Neural cell (in vitro differentiated cells): Measurements from ENCODE around the gene MBD4. TPM values are rescaled to one million over a fixed set of nuclear protein-coding genes. Genes with fewer than 3 reads are reported as not detected.

Experiments
- H2AFZ ChIP-seq: fragments of 200-600, 300-800 bp; sonication (generic), shearing (Covaris generic); 2 replicates; pipeline ENCODE4 v1.6.0; 2014; ENCODE audit warnings: low read depth, mild to moderate bottlenecking, antibody characterized with exemption, low read length, moderate library complexity
- H3F3A ChIP-seq: fragments of 200-600 bp; shearing (Covaris generic); 2 replicates; pipeline ENCODE4 v1.6.1; 2016; ENCODE audit warnings: mild to moderate bottlenecking, moderate library complexity, mixed read lengths, antibody characterized with exemption, low read length; ENCODE audit not compliant: insufficient read depth, poor library complexity, severe bottlenecking
- H3K27ac ChIP-seq: fragments of 200-600, 300-800 bp; sonication (generic), shearing (Covaris generic); 2 replicates; pipeline ENCODE4 v1.5.1; 2014; ENCODE audit warnings: mild to moderate bottlenecking, low read length, moderate library complexity
- H3K27me3 ChIP-seq: fragments of 300-800, 200-600 bp; sonication (generic), shearing (Covaris generic); 2 replicates; pipeline ENCODE4 v1.6.0; 2014; ENCODE audit warnings: mild to moderate bottlenecking, low read depth, low read length, moderate library complexity; ENCODE audit not compliant: insufficient read depth
- H3K36me3 ChIP-seq: fragments of 300-800, 200-600 bp; sonication (generic), shearing (Covaris generic); 2 replicates; pipeline ENCODE4 v1.5.1; 2014; ENCODE audit warnings: mild to moderate bottlenecking, antibody characterized with exemption, low read length, moderate library complexity; ENCODE audit not compliant: insufficient read depth
- H3K4me2 ChIP-seq: fragments of 300-800, 200-600 bp; sonication (generic), shearing (Covaris generic); 2 replicates; pipeline ENCODE4 v1.6.0; 2014; ENCODE audit warnings: mild to moderate bottlenecking, low read length
- H3K4me3 ChIP-seq: fragments of 300-800, 200-600 bp; sonication (generic), shearing (Covaris generic); 2 replicates; pipeline ENCODE4 v1.5.1; 2014; ENCODE audit warnings: mild to moderate bottlenecking, low read length, moderate library complexity
- H3K79me2 ChIP-seq: fragments of 200-600 bp; shearing (Covaris generic); replicated peaks from 2 replicates; pipeline ENCODE4 v1.6.0; 2014; ENCODE audit warnings: mild to moderate bottlenecking, low read length, moderate library complexity; ENCODE audit not compliant: insufficient read depth
- H3K9ac ChIP-seq: fragments of 300-800, 200-600 bp; sonication (generic), shearing (Covaris generic); 2 replicates; pipeline ENCODE4 v1.6.1; 2016; ENCODE audit warnings: mild to moderate bottlenecking, low read length, mixed read lengths
- H3K9me2 ChIP-seq: fragments of 200-600 bp; shearing (Covaris generic); 2 replicates; pipeline ENCODE4 v1.6.1; 2016; ENCODE audit warnings: mild to moderate bottlenecking, low read length, mixed read lengths; ENCODE audit not compliant: insufficient read depth
- H3K9me3 ChIP-seq: fragments of 200-600, 300-800 bp; sonication (generic), shearing (Covaris generic); 2 replicates; pipeline ENCODE4 v1.6.1; 2016; ENCODE audit warnings: mild to moderate bottlenecking, mixed run types, low read length, moderate library complexity, mixed read lengths
- H4K20me1 ChIP-seq: fragments of 200-600 bp; shearing (Covaris generic); 2 replicates; pipeline ENCODE4 v1.6.1; 2016; ENCODE audit warnings: mild to moderate bottlenecking, mixed run types; ENCODE audit not compliant: insufficient read depth
- EP300 ChIP-seq: fragments of 450-650 bp; conservative IDR thresholded peaks from 2 replicates; pipeline ENCODE4 v1.6.1; 2014; ENCODE audit warnings: antibody characterized with exemption, mild to moderate bottlenecking, moderate library complexity; ENCODE audit not compliant: poor library complexity, severe bottlenecking
- EZH2 ChIP-seq: fragments of 200-600, 300-800 bp; shearing (Covaris generic), sonication (generic); IDR thresholded peaks from 2 replicates; pipeline ENCODE4 v1.6.1; 2014; ENCODE audit warnings: antibody characterized with exemption, low read length, borderline replicate concordance, mild to moderate bottlenecking; ENCODE audit not compliant: insufficient read depth, poor library complexity, severe bottlenecking
- MXI1 ChIP-seq: fragments of 450-650 bp; conservative IDR thresholded peaks from 2 replicates; pipeline ENCODE4 v1.6.1; 2014; ENCODE audit warnings: antibody characterized with exemption, mild to moderate bottlenecking; ENCODE audit not compliant: poor library complexity, severe bottlenecking
- POLR2AphosphoS5 ChIP-seq: IDR thresholded peaks from 2 replicates; pipeline ENCODE4 v1.6.1; 2012
- RAD21 ChIP-seq: fragments of 450-650 bp; conservative IDR thresholded peaks from 2 replicates; pipeline ENCODE4 v1.6.1; 2014; ENCODE audit warnings: antibody characterized with exemption, mild to moderate bottlenecking, moderate library complexity
- SMC3 ChIP-seq: fragments of 450-650 bp; conservative IDR thresholded peaks from 2 replicates; pipeline ENCODE4 v1.6.1; 2014; ENCODE audit warnings: antibody characterized with exemption, mild to moderate bottlenecking, moderate library complexity; ENCODE audit not compliant: poor library complexity
- TAF1 ChIP-seq: IDR thresholded peaks from 2 replicates; pipeline ENCODE4 v1.6.1; 2012; ENCODE audit warnings: low read depth
- polyA plus RNA-seq: library from polyadenylated mRNA; depleted of rRNA; stranded (reverse); fragments of >200 nt; gene quantifications from 2 replicates; pipeline ENCODE4 v1.2.3, GENCODE V29; 2014
- TF ChIP-seq, protein P1 (sequence below): IDR thresholded peaks from 2 replicates; pipeline ENCODE4 v1.6.1; 2012; ENCODE audit warnings: borderline replicate concordance
- TF ChIP-seq, protein P2 (sequence below): fragments of 450-650 bp; IDR thresholded peaks from 2 replicates; pipeline ENCODE4 v1.5.1; 2014; ENCODE audit warnings: antibody characterized with exemption, mild to moderate bottlenecking, moderate library complexity; ENCODE audit not compliant: poor library complexity, severe bottlenecking

The MBD4 gene
- polyA plus RNA-seq, 1 donor from 2014 or later, result 50.0 TPM

DNA sequence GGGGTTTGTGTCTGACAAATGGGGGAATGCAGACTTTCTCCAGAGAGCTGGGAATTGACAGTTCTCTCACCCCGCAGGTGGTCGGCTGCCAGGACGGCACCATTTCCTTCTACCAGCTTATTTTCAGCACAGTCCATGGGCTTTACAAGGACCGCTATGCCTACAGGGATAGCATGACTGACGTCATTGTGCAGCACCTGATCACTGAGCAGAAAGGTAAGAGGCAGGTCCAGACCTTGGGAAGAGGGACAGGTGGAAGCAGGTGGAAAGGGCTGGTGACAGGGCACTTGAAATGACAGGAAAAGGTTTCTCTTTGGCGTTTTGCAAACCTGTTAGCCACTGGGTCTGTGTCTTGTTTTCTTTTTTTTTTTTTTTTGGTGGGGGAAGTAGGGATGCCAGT, 36.8 kb upstream of the MBD4 start:
- H3K4me2 ChIP-seq, result no peak overlapping the region
- TF ChIP-seq EP300 (no peak), MXI1 (no peak), RAD21 (no peak), SMC3 (no peak), TAF1 (no peak), POLR2AphosphoS5 (no peak), EZH2 (no peak)
- TF ChIP-seq, protein P1, sequence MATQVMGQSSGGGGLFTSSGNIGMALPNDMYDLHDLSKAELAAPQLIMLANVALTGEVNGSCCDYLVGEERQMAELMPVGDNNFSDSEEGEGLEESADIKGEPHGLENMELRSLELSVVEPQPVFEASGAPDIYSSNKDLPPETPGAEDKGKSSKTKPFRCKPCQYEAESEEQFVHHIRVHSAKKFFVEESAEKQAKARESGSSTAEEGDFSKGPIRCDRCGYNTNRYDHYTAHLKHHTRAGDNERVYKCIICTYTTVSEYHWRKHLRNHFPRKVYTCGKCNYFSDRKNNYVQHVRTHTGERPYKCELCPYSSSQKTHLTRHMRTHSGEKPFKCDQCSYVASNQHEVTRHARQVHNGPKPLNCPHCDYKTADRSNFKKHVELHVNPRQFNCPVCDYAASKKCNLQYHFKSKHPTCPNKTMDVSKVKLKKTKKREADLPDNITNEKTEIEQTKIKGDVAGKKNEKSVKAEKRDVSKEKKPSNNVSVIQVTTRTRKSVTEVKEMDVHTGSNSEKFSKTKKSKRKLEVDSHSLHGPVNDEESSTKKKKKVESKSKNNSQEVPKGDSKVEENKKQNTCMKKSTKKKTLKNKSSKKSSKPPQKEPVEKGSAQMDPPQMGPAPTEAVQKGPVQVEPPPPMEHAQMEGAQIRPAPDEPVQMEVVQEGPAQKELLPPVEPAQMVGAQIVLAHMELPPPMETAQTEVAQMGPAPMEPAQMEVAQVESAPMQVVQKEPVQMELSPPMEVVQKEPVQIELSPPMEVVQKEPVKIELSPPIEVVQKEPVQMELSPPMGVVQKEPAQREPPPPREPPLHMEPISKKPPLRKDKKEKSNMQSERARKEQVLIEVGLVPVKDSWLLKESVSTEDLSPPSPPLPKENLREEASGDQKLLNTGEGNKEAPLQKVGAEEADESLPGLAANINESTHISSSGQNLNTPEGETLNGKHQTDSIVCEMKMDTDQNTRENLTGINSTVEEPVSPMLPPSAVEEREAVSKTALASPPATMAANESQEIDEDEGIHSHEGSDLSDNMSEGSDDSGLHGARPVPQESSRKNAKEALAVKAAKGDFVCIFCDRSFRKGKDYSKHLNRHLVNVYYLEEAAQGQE, result no peak
- TF ChIP-seq, protein P2, sequence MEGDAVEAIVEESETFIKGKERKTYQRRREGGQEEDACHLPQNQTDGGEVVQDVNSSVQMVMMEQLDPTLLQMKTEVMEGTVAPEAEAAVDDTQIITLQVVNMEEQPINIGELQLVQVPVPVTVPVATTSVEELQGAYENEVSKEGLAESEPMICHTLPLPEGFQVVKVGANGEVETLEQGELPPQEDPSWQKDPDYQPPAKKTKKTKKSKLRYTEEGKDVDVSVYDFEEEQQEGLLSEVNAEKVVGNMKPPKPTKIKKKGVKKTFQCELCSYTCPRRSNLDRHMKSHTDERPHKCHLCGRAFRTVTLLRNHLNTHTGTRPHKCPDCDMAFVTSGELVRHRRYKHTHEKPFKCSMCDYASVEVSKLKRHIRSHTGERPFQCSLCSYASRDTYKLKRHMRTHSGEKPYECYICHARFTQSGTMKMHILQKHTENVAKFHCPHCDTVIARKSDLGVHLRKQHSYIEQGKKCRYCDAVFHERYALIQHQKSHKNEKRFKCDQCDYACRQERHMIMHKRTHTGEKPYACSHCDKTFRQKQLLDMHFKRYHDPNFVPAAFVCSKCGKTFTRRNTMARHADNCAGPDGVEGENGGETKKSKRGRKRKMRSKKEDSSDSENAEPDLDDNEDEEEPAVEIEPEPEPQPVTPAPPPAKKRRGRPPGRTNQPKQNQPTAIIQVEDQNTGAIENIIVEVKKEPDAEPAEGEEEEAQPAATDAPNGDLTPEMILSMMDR, result no peak
- H3K9me3 ChIP-seq, result no peaks in the 10 kb centered on the region
- no peak overlapping the region for H3K4me3 ChIP-seq
- H3K79me2 ChIP-seq, result no peaks in the 10 kb centered on the region
- H3K27me3 ChIP-seq, result no peaks in the 10 kb centered on the region
- H3K9me2 ChIP-seq, result no peaks in the 10 kb centered on the region
- H3K27ac ChIP-seq, result no peak overlapping the region
- H2AFZ ChIP-seq, result no peak overlapping the region
- H3K9ac ChIP-seq, result no peak overlapping the region
- no peaks in the 10 kb centered on the region for H3F3A ChIP-seq
- no peaks in the 10 kb centered on the region for H4K20me1 ChIP-seq
- H3K36me3 ChIP-seq, result no peaks in the 10 kb centered on the region

DNA sequence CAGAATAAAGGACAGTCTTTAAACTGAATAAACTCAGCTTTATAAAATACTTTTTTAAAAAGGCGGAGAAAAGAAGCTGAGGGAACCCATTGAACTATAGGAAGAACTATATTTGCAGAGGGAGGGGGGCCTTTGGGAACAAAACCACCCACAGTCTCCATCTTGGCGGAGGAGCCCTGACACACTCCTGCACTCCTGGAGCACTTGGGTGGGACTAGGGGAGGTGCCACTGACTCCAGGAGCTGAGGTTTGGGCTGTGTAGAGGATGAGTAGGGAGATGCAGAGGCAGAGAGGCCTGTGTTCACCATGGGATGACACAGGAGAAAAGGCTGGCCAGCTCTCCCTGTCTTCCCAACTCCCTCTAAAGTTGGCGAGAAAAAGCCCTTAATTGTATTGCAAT, 36.1 kb upstream of the MBD4 start:
- no peak overlapping the region for H2AFZ ChIP-seq
- no peaks in the 10 kb centered on the region for H3F3A ChIP-seq
- H3K36me3 ChIP-seq, result no peaks in the 10 kb centered on the region
- H3K9me2 ChIP-seq, result no peaks in the 10 kb centered on the region
- no peak overlapping the region for H3K9ac ChIP-seq
- no peak for TF ChIP-seq POLR2AphosphoS5
- TF ChIP-seq SMC3, result no peak
- no peak for TF ChIP-seq EP300
- no peak overlapping the region for H3K4me2 ChIP-seq
- H3K27me3 ChIP-seq, result no peaks in the 10 kb centered on the region
- no peak overlapping the region for H3K4me3 ChIP-seq
- H4K20me1 ChIP-seq, result no peaks in the 10 kb centered on the region
- H3K27ac ChIP-seq, result no peak overlapping the region
- no peaks in the 10 kb centered on the region for H3K79me2 ChIP-seq
- no peaks in the 10 kb centered on the region for H3K9me3 ChIP-seq
